ENCODE data around the gene MTRF1L.

The MTRF1L gene, protein sequence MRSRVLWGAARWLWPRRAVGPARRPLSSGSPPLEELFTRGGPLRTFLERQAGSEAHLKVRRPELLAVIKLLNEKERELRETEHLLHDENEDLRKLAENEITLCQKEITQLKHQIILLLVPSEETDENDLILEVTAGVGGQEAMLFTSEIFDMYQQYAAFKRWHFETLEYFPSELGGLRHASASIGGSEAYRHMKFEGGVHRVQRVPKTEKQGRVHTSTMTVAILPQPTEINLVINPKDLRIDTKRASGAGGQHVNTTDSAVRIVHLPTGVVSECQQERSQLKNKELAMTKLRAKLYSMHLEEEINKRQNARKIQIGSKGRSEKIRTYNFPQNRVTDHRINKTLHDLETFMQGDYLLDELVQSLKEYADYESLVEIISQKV

GRCh38 chr6:153002613-153003365 is at the start of gene MTRF1L:
Gene MTRF1L (minus strand): TSS chr6:153002709. CDS start chr6:153002685, 24 bp downstream.
- DNase-seq = peak; percentile 92
- peaks cover 14% of the 10 kb centered on the region for H3K36me3 Mint-ChIP-seq (ENCODE audit: low read depth)
- no peaks in the 10 kb centered on the region for H3K9me3 Mint-ChIP-seq
- peak within 1 kb of the TSS; percentile 100 for H3K27ac Mint-ChIP-seq
- H3K4me3 Mint-ChIP-seq = peak within 1 kb of the TSS; percentile 95
- H3K4me1 Mint-ChIP-seq = peaks cover 39% of the 10 kb centered on the region
- TF ChIP-seq, protein P1, sequence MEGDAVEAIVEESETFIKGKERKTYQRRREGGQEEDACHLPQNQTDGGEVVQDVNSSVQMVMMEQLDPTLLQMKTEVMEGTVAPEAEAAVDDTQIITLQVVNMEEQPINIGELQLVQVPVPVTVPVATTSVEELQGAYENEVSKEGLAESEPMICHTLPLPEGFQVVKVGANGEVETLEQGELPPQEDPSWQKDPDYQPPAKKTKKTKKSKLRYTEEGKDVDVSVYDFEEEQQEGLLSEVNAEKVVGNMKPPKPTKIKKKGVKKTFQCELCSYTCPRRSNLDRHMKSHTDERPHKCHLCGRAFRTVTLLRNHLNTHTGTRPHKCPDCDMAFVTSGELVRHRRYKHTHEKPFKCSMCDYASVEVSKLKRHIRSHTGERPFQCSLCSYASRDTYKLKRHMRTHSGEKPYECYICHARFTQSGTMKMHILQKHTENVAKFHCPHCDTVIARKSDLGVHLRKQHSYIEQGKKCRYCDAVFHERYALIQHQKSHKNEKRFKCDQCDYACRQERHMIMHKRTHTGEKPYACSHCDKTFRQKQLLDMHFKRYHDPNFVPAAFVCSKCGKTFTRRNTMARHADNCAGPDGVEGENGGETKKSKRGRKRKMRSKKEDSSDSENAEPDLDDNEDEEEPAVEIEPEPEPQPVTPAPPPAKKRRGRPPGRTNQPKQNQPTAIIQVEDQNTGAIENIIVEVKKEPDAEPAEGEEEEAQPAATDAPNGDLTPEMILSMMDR (IDR thresholded peaks at IDR 0.05) = no peak
- H3K27me3 Mint-ChIP-seq (ENCODE audit: low read depth, poor library complexity) = no peaks in the 10 kb centered on the region

- H3K27me3 Mint-ChIP-seq (ENCODE audit: low read depth, poor library complexity) = peaks cover 7% of the 10 kb centered on the region
- H3K9me3 Mint-ChIP-seq = peaks cover 5% of the 10 kb centered on the region
- no peaks in the 10 kb centered on the region for H3K4me1 Mint-ChIP-seq
- no peak overlapping the region for H3K4me3 Mint-ChIP-seq
- TF ChIP-seq, protein P1 (IDR thresholded peaks at IDR 0.05) = no peak
- H3K36me3 Mint-ChIP-seq (ENCODE audit: low read depth) = no peaks in the 10 kb centered on the region
- DNase-seq = no peak
- no peak overlapping the region for H3K27ac Mint-ChIP-seq
Measured at GRCh38 chr6:153051801-153052200, 49.3 kb upstream of the MTRF1L start.

GRCh38 chr6:153048631-153049030 is 46.1 kb upstream of the MTRF1L start:
- H3K27me3 Mint-ChIP-seq (ENCODE audit: low read depth, poor library complexity) = peaks cover 3% of the 10 kb centered on the region
- TF ChIP-seq, protein P1 (IDR thresholded peaks at IDR 0.05) = no peak
- no peak overlapping the region for H3K4me3 Mint-ChIP-seq
- H3K36me3 Mint-ChIP-seq (ENCODE audit: low read depth) = no peaks in the 10 kb centered on the region
- no peaks in the 10 kb centered on the region for H3K4me1 Mint-ChIP-seq
- H3K9me3 Mint-ChIP-seq = peaks cover 5% of the 10 kb centered on the region
- no peak for DNase-seq
- no peak overlapping the region for H3K27ac Mint-ChIP-seq

DNA sequence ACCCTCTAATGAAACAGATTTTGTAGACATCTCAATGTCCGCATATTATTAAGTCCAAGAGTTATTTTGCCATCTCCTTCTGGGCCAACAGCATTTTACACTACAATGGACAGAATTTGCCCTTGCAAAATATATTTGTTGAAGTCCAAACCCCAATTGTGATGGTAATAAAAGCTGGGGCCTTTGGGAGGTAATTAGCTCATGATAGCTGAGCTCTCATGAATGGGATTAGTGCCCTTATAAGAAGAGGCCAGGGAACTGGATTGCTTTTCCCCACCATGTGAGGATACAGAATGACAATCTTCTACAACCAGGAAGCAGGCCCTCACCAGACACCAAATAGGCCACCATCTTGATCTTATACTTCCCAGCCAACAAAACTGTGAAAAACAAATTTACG is 44.9 kb upstream of the MTRF1L start:
- TF ChIP-seq, protein P1 (IDR thresholded peaks at IDR 0.05) = no peak
- H3K27me3 Mint-ChIP-seq (ENCODE audit: low read depth, poor library complexity) = peaks cover 5% of the 10 kb centered on the region
- DNase-seq = no peak
- no peaks in the 10 kb centered on the region for H3K4me1 Mint-ChIP-seq
- H3K4me3 Mint-ChIP-seq = no peak overlapping the region
- H3K36me3 Mint-ChIP-seq (ENCODE audit: low read depth) = no peaks in the 10 kb centered on the region
- H3K9me3 Mint-ChIP-seq = peaks cover 5% of the 10 kb centered on the region
- H3K27ac Mint-ChIP-seq = no peak overlapping the region

DNA sequence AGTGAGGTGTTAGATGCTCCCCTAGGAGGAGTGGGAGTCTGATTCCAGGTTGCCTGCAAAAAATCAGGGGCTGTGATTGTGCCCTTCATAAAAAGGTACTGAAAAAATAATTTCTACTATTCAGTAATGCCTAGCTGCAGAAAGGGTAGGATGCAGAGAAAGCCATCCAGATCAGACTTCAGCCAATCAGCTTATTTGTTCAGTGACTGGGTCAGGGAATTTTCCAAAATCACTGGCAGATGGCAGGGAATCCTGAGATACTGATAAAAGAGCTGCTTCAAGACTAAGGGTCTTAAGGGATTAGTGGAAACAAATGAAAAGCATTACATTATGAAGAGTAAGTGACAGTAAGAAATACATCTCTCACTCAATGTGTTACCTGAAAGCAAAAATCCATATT is 42.8 kb upstream of the MTRF1L start:
- Mint-ChIP-seq H3K27me3 (ENCODE audit: low read depth, poor library complexity) (peaks cover 2% of the 10 kb centered on the region), H3K4me1 (no peaks in the 10 kb centered on the region), H3K27ac (no peak overlapping the region), H3K36me3 (ENCODE audit: low read depth) (no peaks in the 10 kb centered on the region), H3K4me3 (no peak overlapping the region), H3K9me3 (no peaks in the 10 kb centered on the region)
- no peak for DNase-seq
- TF ChIP-seq, protein P1 (IDR thresholded peaks at IDR 0.05) = no peak
